ENCODE results near the gene USHBP1. TPM values are rescaled to one million over a fixed set of nuclear protein-coding genes. Genes with fewer than 3 reads are reported as not detected.

USHBP1 gene
- total and polyA plus RNA-seq, 3 experiments from 2014 or later: 0.07 to 0.27 TPM; not detected in 1

DNA sequence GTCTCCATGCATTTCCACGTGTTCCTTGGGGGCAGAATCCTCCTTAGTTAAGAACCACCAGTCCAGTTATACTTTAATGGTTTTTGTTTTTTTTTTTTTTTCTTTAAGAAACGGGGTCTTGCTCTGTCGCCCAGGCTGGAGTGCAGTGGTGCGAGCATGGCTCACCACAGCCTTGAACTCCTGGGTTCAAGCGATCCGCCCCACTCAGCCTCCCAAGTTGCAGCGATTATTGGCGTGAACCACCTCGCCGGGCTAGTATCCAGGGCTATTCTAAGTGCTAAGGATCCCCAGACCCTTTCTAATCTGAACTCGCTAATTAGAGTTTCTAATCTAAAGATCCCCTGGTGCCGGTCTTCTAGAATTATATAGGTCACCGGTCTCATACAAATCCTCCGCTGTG, 29.1 kb upstream of the USHBP1 start:
- Mint-ChIP-seq H3K27me3 (peaks cover 0 to 1% of the 10 kb centered on the region in 2 donors), H3K4me1 (peaks cover 3 to 7% (median 5%) of the 10 kb centered on the region in 3 donors), H3K27ac (no peak overlapping the region), H3K9me3 (no peaks in the 10 kb centered on the region), H3K36me3 (peaks cover 0 to 14% (median 0%) of the 10 kb centered on the region in 3 donors), H3K4me3 (peak overlapping the region in 2 of 7 donors; percentile 27 to 54)
- no peak for DNase-seq
- Histone ChIP-seq H3K4me1 (ENCODE audit: insufficient read depth, low read length) (no peaks in the 10 kb centered on the region), H3K36me3 (ENCODE audit: insufficient read depth, low read length) (no peaks in the 10 kb centered on the region), H3K27ac (ENCODE audit: low read depth, low read length) (no peak overlapping the region), H3K27me3 (ENCODE audit: insufficient read depth, low read length, poor library complexity, severe bottlenecking) (no peaks in the 10 kb centered on the region), H3K9me3 (ENCODE audit: low read length) (no peaks in the 10 kb centered on the region), H3K4me3 (ENCODE audit: low read length) (no peak overlapping the region)
- ChIA-PET CTCF (interaction anchor here (0.7 to 3.9 kb wide), 13 partner anchors 10 to 96 kb away, joined by 3 to 23 read pairs (median 5); partner anchors contain the start of genes ABHD8, ANKLE1, BABAM1 and DDA1), POLR2A (no interaction called here)

DNA sequence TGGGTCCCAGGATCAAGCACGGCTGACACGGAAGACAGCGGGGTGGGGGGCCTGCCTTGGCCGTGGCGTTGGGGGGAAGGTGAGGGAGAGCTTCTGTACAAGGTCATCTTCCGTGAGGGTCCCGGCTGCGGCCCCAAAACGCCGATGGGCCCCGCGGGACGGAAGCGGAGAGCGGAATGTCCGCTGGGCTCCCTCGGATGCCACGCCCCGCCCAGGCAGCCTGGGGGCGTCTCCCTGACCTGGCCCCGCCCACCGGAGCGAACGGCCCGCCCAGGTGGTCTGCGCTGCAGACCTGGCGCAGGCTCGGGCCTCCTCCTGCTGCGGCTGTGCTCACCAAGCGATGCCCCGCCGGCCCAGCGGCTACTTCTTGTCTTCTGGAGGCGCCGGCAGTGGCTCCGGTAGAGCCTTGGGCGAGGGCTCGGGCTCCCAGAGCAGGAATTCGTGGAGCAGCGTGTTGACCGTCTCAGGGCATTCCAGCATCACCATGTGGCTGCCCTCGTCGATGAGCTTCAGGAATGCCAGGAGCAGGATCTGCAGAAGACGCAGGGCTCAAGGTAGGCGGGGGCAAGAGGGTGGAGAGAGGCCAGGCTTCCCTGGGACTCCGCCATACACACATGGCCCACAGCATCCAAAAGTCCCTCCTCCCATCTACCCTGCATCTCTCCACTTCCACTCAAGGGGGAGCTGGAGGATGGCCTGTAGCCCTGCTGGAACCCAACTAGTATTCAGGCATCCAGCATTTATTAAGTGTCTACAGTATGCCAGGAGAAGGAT, 27.9 kb upstream of the USHBP1 start:
- peak; percentile 69 to 82 (median 76) for DNase-seq
- H3K36me3 ChIP-seq (ENCODE audit: insufficient read depth, low read length): no peaks in the 10 kb centered on the region
- H3K4me1 Mint-ChIP-seq: peaks cover 3 to 7% (median 5%) of the 10 kb centered on the region in 3 donors
- H3K27me3 Mint-ChIP-seq: peaks cover 1 to 5% of the 10 kb centered on the region in 2 donors
- no peaks in the 10 kb centered on the region for H3K27me3 ChIP-seq (ENCODE audit: insufficient read depth, low read length, poor library complexity, severe bottlenecking)
- H3K27ac ChIP-seq (ENCODE audit: low read depth, low read length): peak overlapping the region; percentile 31
- ChIA-PET CTCF (interaction anchor here (0.6 to 3.9 kb wide), 17 partner anchors 10 to 172 kb away, joined by 3 to 23 read pairs (median 4); partner anchors contain the start of genes ABHD8, ANKLE1, BABAM1 and DDA1), POLR2A (interaction anchor here (1.0 kb wide), 3 partner anchors 11 to 25 kb away, joined by 3 to 8 read pairs (median 3); partner anchors contain the start of genes ABHD8, BABAM1 and MRPL34)
- H3K36me3 Mint-ChIP-seq: peaks cover 0 to 10% (median 0%) of the 10 kb centered on the region in 3 donors
- peak overlapping the region in 6 of 8 donors; percentile 22 to 88 (median 52) for H3K27ac Mint-ChIP-seq
- no peaks in the 10 kb centered on the region for H3K9me3 Mint-ChIP-seq
- H3K4me3 Mint-ChIP-seq: peak overlapping the region; percentile 84 to 94 (median 88)
- peak overlapping the region; percentile 79 for H3K4me3 ChIP-seq (ENCODE audit: low read length)
- no peaks in the 10 kb centered on the region for H3K9me3 ChIP-seq (ENCODE audit: low read length)
- H3K4me1 ChIP-seq (ENCODE audit: insufficient read depth, low read length): no peaks in the 10 kb centered on the region

DNA sequence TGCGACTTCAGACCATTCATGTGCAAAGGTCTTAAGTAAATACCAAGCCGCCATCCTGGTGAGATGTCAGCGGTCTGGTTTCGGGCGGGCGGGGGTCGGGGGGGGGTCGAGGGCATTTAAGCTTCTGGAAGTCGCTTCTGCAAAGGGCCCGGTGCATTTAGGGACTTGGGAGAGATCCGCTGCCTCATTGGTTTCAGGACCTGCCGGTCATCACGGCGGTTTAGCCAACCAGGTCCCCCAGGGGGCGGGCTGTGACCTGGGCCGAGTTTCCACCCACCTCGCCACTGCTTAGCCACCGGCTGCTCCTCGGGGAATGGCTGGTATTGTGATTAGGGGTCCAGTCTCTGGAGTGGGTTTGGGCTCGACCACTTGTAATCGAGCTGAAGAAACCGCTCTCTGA, 24.9 kb upstream of the USHBP1 start:
- Mint-ChIP-seq H3K36me3 (peaks cover 0 to 2% (median 0%) of the 10 kb centered on the region in 3 donors), H3K4me3 (no peak overlapping the region), H3K27me3 (peaks cover 1 to 8% of the 10 kb centered on the region in 2 donors), H3K4me1 (peaks cover 3 to 7% (median 5%) of the 10 kb centered on the region in 3 donors), H3K9me3 (no peaks in the 10 kb centered on the region), H3K27ac (no peak overlapping the region)
- H3K27ac ChIP-seq (ENCODE audit: low read depth, low read length): no peak overlapping the region
- no peak overlapping the region for H3K4me3 ChIP-seq (ENCODE audit: low read length)
- no peaks in the 10 kb centered on the region for H3K36me3 ChIP-seq (ENCODE audit: insufficient read depth, low read length)
- ChIA-PET POLR2A (no interaction called here), CTCF (interaction anchor here (0.6 to 3.9 kb wide), 2 partner anchors 8 to 29 kb away, joined by 3 to 23 read pairs; partner anchors contain the start of gene ANKLE1)
- no peaks in the 10 kb centered on the region for H3K9me3 ChIP-seq (ENCODE audit: low read length)
- DNase-seq: no peak
- no peaks in the 10 kb centered on the region for H3K27me3 ChIP-seq (ENCODE audit: insufficient read depth, low read length, poor library complexity, severe bottlenecking)
- H3K4me1 ChIP-seq (ENCODE audit: insufficient read depth, low read length): no peaks in the 10 kb centered on the region

DNA sequence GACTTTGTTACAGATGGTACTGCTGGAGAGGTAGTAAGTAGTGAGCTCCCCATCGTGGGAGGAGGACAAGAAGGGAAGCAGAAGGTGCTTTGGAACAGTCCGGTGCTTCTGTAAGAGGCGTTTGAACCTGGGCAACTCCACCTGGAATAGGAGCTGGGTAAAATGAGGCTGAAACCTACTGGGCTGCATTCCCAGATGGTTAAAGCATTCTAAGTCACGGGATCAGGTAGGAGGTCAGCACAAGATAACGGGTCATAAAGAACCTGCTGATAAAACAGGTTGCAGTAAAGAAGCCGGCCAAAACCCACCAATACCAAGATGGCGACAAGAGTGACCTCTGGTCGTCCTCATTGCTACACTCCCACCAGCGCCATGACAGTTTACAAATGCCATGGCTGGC, 22.2 kb upstream of the USHBP1 start:
- no peaks in the 10 kb centered on the region for H3K9me3 Mint-ChIP-seq
- Histone ChIP-seq H3K27ac (ENCODE audit: low read depth, low read length) (no peak overlapping the region), H3K27me3 (ENCODE audit: insufficient read depth, low read length, poor library complexity, severe bottlenecking) (no peaks in the 10 kb centered on the region), H3K36me3 (ENCODE audit: insufficient read depth, low read length) (no peaks in the 10 kb centered on the region), H3K4me1 (ENCODE audit: insufficient read depth, low read length) (peaks cover 9% of the 10 kb centered on the region), H3K9me3 (ENCODE audit: low read length) (no peaks in the 10 kb centered on the region), H3K4me3 (ENCODE audit: low read length) (no peak overlapping the region)
- no peaks in the 10 kb centered on the region for H3K36me3 Mint-ChIP-seq
- peaks cover 0 to 8% of the 10 kb centered on the region in 2 donors for H3K27me3 Mint-ChIP-seq
- H3K27ac Mint-ChIP-seq: no peak overlapping the region
- POLR2A ChIA-PET: no interaction called here
- no peak overlapping the region for H3K4me3 Mint-ChIP-seq
- CTCF ChIA-PET: interaction anchor here (8.8 kb wide), 1 partner anchor 24 kb away, joined by 93 read pairs; the partner anchor contains the start of genes BABAM1 and USHBP1
- DNase-seq: no peak
- peaks cover 2 to 6% (median 4%) of the 10 kb centered on the region in 3 donors for H3K4me1 Mint-ChIP-seq

DNA sequence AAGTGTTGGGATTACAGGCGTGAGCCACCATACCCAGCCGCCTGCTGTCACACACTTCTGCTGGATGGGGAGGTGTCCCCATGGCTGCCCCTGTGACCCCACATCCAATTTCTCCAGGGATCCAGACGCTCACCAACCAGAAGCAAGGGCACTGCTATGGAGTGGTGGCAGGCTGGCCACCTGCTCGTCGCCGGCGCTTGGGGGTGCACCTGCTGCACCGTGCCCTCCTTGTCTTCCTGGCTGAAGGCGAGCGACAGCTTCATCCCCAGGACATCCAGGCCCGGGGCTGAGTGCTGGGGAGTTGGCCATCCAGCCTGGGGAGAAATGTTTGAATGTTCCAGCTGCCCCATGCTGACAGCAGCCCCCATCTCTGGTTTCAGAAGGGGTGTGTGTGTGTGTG, 21.7 kb upstream of the USHBP1 start:
- CTCF ChIA-PET: interaction anchor here (8.8 kb wide), 1 partner anchor 23 kb away, joined by 93 read pairs; the partner anchor contains the start of genes BABAM1 and USHBP1

DNA sequence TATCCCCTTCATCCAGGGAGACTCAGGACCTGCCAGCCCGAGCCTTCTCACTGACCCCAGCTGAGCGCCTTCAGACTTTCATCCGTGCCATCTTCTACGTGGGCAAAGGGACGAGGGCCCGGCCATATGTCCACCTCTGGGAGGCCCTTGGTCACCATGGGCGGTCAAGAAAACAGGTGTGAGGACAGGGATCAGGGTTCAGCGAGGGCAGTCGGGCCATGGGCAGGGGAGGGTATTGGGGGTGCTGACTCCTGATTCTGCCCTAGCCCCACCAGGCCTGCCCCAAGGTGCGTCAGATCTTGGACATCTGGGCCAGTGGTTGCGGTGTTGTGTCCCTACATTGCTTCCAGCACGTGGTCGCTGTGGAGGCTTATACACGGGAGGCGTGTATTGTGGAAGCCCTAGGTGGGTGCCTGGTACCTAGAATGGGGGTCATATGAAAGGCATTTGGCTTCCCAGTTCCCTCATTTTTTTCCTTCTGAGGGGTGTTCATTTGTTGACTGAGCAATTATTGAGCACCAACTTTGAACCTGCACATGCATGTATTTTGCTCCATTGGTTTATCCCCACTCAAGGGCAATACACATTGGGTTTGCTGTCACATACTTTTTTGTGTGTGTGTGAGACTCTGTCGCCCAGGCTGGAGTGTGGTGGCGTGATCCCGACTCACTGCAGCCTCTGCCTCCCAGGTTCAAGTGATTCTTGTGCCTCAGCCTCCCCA, 21.0 kb upstream of the USHBP1 start:
- Histone ChIP-seq H3K36me3 (ENCODE audit: insufficient read depth, low read length) (no peaks in the 10 kb centered on the region), H3K27me3 (ENCODE audit: insufficient read depth, low read length, poor library complexity, severe bottlenecking) (no peaks in the 10 kb centered on the region), H3K27ac (ENCODE audit: low read depth, low read length) (no peak overlapping the region), H3K9me3 (ENCODE audit: low read length) (no peaks in the 10 kb centered on the region), H3K4me3 (ENCODE audit: low read length) (no peak overlapping the region), H3K4me1 (ENCODE audit: insufficient read depth, low read length) (peaks cover 9% of the 10 kb centered on the region)
- H3K27ac Mint-ChIP-seq: no peak overlapping the region
- ChIA-PET POLR2A (no interaction called here), CTCF (interaction anchor here (8.8 kb wide), 1 partner anchor 23 kb away, joined by 93 read pairs; the partner anchor contains the start of genes BABAM1 and USHBP1)
- H3K27me3 Mint-ChIP-seq: peaks cover 0 to 8% of the 10 kb centered on the region in 2 donors
- peaks cover 4 to 10% (median 4%) of the 10 kb centered on the region in 3 donors for H3K4me1 Mint-ChIP-seq
- no peak overlapping the region for H3K4me3 Mint-ChIP-seq
- H3K36me3 Mint-ChIP-seq: no peaks in the 10 kb centered on the region
- no peak for DNase-seq
- no peaks in the 10 kb centered on the region for H3K9me3 Mint-ChIP-seq

More for the DNA sequence above, 21.7 kb upstream of the USHBP1 start:
- H3K4me3 Mint-ChIP-seq: no peak overlapping the region
- H3K4me1 ChIP-seq (ENCODE audit: insufficient read depth, low read length): peaks cover 9% of the 10 kb centered on the region
- H3K4me3 ChIP-seq (ENCODE audit: low read length): no peak overlapping the region
- H3K36me3 ChIP-seq (ENCODE audit: insufficient read depth, low read length): no peaks in the 10 kb centered on the region
- DNase-seq: no peak
- peaks cover 4 to 9% (median 4%) of the 10 kb centered on the region in 3 donors for H3K4me1 Mint-ChIP-seq
- no peaks in the 10 kb centered on the region for H3K27me3 ChIP-seq (ENCODE audit: insufficient read depth, low read length, poor library complexity, severe bottlenecking)
- POLR2A ChIA-PET: no interaction called here
- H3K9me3 ChIP-seq (ENCODE audit: low read length): no peaks in the 10 kb centered on the region
- H3K27ac Mint-ChIP-seq: no peak overlapping the region
- no peaks in the 10 kb centered on the region for H3K36me3 Mint-ChIP-seq
- H3K27me3 Mint-ChIP-seq: peaks cover 0 to 8% of the 10 kb centered on the region in 2 donors
- no peaks in the 10 kb centered on the region for H3K9me3 Mint-ChIP-seq
- H3K27ac ChIP-seq (ENCODE audit: low read depth, low read length): no peak overlapping the region

DNA sequence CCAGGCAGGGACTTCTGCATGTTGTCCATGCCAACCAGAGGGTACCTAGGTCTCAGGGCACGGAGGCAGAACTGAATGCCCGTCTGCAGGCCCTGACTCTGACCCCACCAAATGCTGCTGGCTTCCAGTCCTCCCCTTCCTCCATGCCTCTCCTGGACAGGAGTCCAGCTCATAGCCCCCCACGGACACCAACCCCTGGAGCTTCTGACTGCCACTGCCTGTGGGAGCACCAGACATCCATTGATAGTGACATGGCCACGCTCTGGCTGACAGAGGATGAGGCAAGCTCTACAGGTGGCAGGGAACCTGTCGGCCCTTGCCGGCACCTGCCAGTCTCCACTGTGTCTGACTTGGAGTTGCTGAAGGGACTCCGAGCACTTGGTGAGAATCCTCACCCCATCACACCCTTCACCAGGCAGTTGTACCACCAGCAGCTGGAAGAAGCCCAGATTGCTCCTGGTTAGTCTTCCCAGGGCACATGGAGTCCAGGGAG, 19.0 kb upstream of the USHBP1 start:
- no peak overlapping the region for H3K27ac ChIP-seq (ENCODE audit: low read depth, low read length)
- ChIA-PET CTCF (interaction anchor here (0.9 to 8.8 kb wide), 14 partner anchors 8 to 512 kb away, joined by 3 to 93 read pairs (median 4); partner anchors contain the start of genes BABAM1, MRPL34, USE1 and USHBP1), POLR2A (no interaction called here)
- H3K9me3 Mint-ChIP-seq: no peaks in the 10 kb centered on the region
- DNase-seq: no peak
- H3K36me3 ChIP-seq (ENCODE audit: insufficient read depth, low read length): no peaks in the 10 kb centered on the region
- no peaks in the 10 kb centered on the region for H3K27me3 ChIP-seq (ENCODE audit: insufficient read depth, low read length, poor library complexity, severe bottlenecking)
- no peaks in the 10 kb centered on the region for H3K9me3 ChIP-seq (ENCODE audit: low read length)
- no peak overlapping the region for H3K4me3 ChIP-seq (ENCODE audit: low read length)
- H3K27ac Mint-ChIP-seq: no peak overlapping the region
- H3K4me1 Mint-ChIP-seq: peaks cover 4 to 10% (median 4%) of the 10 kb centered on the region in 3 donors
- H3K4me1 ChIP-seq (ENCODE audit: insufficient read depth, low read length): peaks cover 9% of the 10 kb centered on the region
- H3K4me3 Mint-ChIP-seq: peak overlapping the region in 2 of 7 donors; percentile 24 to 37
- peaks cover 0 to 8% of the 10 kb centered on the region in 2 donors for H3K27me3 Mint-ChIP-seq
- H3K36me3 Mint-ChIP-seq: peaks cover 0 to 6% (median 0%) of the 10 kb centered on the region in 3 donors
